ENCODE results near the gene NAE1.

NAE1 gene

GRCh38 chr16:66844009-66844341 is 13.2 kb upstream of the NAE1 start:
- no peaks in the 10 kb centered on the region for H3K36me3 ChIP-seq (ENCODE audit: insufficient read depth, low read length)
- H3K79me2 ChIP-seq (ENCODE audit: insufficient read depth, low read length) = no peaks in the 10 kb centered on the region
- no peaks in the 10 kb centered on the region for H3F3A ChIP-seq (ENCODE audit: low read depth)
- no peaks in the 10 kb centered on the region for H4K20me1 ChIP-seq (ENCODE audit: insufficient read depth, low read length, poor library complexity, severe bottlenecking)
- no peak for TF ChIP-seq CTCF (conservative IDR thresholded peaks at IDR 0.05; ENCODE audit: low read length)
- TF ChIP-seq EZH2phosphoT487 (IDR thresholded peaks at IDR 0.05; ENCODE audit: borderline replicate concordance) = no peak
- no peak overlapping the region for H3K9ac ChIP-seq (ENCODE audit: low read depth, low read length, poor library complexity, severe bottlenecking)
- H3K9me3 ChIP-seq (ENCODE audit: insufficient read depth, low read depth, low read length) = no peaks in the 10 kb centered on the region
- H2AFZ ChIP-seq (ENCODE audit: low read length) = no peak overlapping the region
- no peaks in the 10 kb centered on the region for H3K27me3 ChIP-seq (ENCODE audit: insufficient read depth, low read length, poor library complexity, severe bottlenecking)
- H3K4me1 ChIP-seq (ENCODE audit: insufficient read depth, low read length, poor library complexity, severe bottlenecking) = no peaks in the 10 kb centered on the region
- no peak overlapping the region for H3K4me3 ChIP-seq (ENCODE audit: low read length, poor library complexity, severe bottlenecking)
- H3K4me2 ChIP-seq (ENCODE audit: low read depth, low read length, poor library complexity, severe bottlenecking) = no peak overlapping the region
- H3K9me2 ChIP-seq (replicated peaks; ENCODE audit: low read depth, low read length) = no peaks in the 10 kb centered on the region

GRCh38 chr16:66843191-66843590 is 12.4 kb upstream of the NAE1 start:
- no peaks in the 10 kb centered on the region for H3K9me3 ChIP-seq (ENCODE audit: insufficient read depth, low read depth, low read length)
- H3K4me1 ChIP-seq (ENCODE audit: insufficient read depth, low read length, poor library complexity, severe bottlenecking) = no peaks in the 10 kb centered on the region
- no peaks in the 10 kb centered on the region for H3K27me3 ChIP-seq (ENCODE audit: insufficient read depth, low read length, poor library complexity, severe bottlenecking)
- H4K20me1 ChIP-seq (ENCODE audit: insufficient read depth, low read length, poor library complexity, severe bottlenecking) = no peaks in the 10 kb centered on the region
- no peaks in the 10 kb centered on the region for H3K79me2 ChIP-seq (ENCODE audit: insufficient read depth, low read length)
- no peaks in the 10 kb centered on the region for H3K36me3 ChIP-seq (ENCODE audit: insufficient read depth, low read length)
- H3F3A ChIP-seq (ENCODE audit: low read depth) = no peaks in the 10 kb centered on the region
- no peak for TF ChIP-seq CTCF (conservative IDR thresholded peaks at IDR 0.05; ENCODE audit: low read length)
- no peak for TF ChIP-seq EZH2phosphoT487 (IDR thresholded peaks at IDR 0.05; ENCODE audit: borderline replicate concordance)
- no peak overlapping the region for H3K4me2 ChIP-seq (ENCODE audit: low read depth, low read length, poor library complexity, severe bottlenecking)
- no peaks in the 10 kb centered on the region for H3K9me2 ChIP-seq (replicated peaks; ENCODE audit: low read depth, low read length)
- H3K9ac ChIP-seq (ENCODE audit: low read depth, low read length, poor library complexity, severe bottlenecking) = no peak overlapping the region
- no peak overlapping the region for H3K4me3 ChIP-seq (ENCODE audit: low read length, poor library complexity, severe bottlenecking)
- H2AFZ ChIP-seq (ENCODE audit: low read length) = no peak overlapping the region

- Histone ChIP-seq H3K9ac (ENCODE audit: low read depth, low read length, poor library complexity, severe bottlenecking) (no peak overlapping the region), H3K9me3 (ENCODE audit: insufficient read depth, low read depth, low read length) (no peaks in the 10 kb centered on the region), H3K9me2 (replicated peaks; ENCODE audit: low read depth, low read length) (no peaks in the 10 kb centered on the region), H3K4me1 (ENCODE audit: insufficient read depth, low read length, poor library complexity, severe bottlenecking) (no peaks in the 10 kb centered on the region), H3K4me3 (ENCODE audit: low read length, poor library complexity, severe bottlenecking) (no peak overlapping the region), H3K27me3 (ENCODE audit: insufficient read depth, low read length, poor library complexity, severe bottlenecking) (no peaks in the 10 kb centered on the region), H3K36me3 (ENCODE audit: insufficient read depth, low read length) (no peaks in the 10 kb centered on the region), H4K20me1 (ENCODE audit: insufficient read depth, low read length, poor library complexity, severe bottlenecking) (no peaks in the 10 kb centered on the region), H3K79me2 (ENCODE audit: insufficient read depth, low read length) (no peaks in the 10 kb centered on the region), H2AFZ (ENCODE audit: low read length) (no peak overlapping the region), H3K4me2 (ENCODE audit: low read depth, low read length, poor library complexity, severe bottlenecking) (no peak overlapping the region), H3F3A (ENCODE audit: low read depth) (no peaks in the 10 kb centered on the region)
- TF ChIP-seq EZH2phosphoT487 (IDR thresholded peaks at IDR 0.05; ENCODE audit: borderline replicate concordance) = no peak
- TF ChIP-seq CTCF (conservative IDR thresholded peaks at IDR 0.05; ENCODE audit: low read length) = no peak
These were observed 12.0 kb upstream of the NAE1 start for GRCh38 chr16:66842765-66843164.
